Measurements from ENCODE around the gene COX15. TPM values are rescaled to one million over a fixed set of nuclear protein-coding genes. Genes with fewer than 3 reads are reported as not detected.

Gene COX15
- total RNA-seq (ENCODE audit: low replicate concordance), result 36.1 and 46.5 TPM in 2 replicates
- long read RNA-seq, transcript COX15-201 (9 exons, 2,356 nt), result major isoform, 109 of 131 reads
- long read RNA-seq, transcript COX15-202 (9 exons, 2,788 nt), result minor isoform, 9 of 131 reads
- long read RNA-seq, partial matches to known transcripts, result 1 of 131 reads
- long read RNA-seq, other reads (novel, unspliced or antisense), result 12 of 131 reads

- DNase-seq (ENCODE audit: extremely low spot score, unreplicated experiment), result peak; percentile 98
- Mint-ChIP-seq H3K4me3 (peak within 1 kb of the TSS; percentile 99), H3K9me3 (no peaks in the 10 kb centered on the region), H3K36me3 (peaks cover 25% of the 10 kb centered on the region), H3K27me3 (no peaks in the 10 kb centered on the region), H3K27ac (peak within 1 kb of the TSS; percentile 99), H3K4me1 (ENCODE audit: unreplicated experiment) (peaks cover 10% of the 10 kb centered on the region)
- peak; percentile 66 for TF ChIP-seq CTCF (conservative IDR thresholded peaks at IDR 0.05)
Measured at GRCh38 chr10:99732033-99732842, at the start of gene COX15, which contains the start of gene CUTC. Gene COX15, minus strand, starts transcription at chr10:99732127. Its CDS starts 78 bp downstream, at chr10:99732049. Gene CUTC, plus strand, starts transcription at chr10:99732234. Its CDS starts 115 bp downstream, at chr10:99732349.

- H3K4me1 Mint-ChIP-seq (ENCODE audit: unreplicated experiment), result peaks cover 20% of the 10 kb centered on the region
- no peaks in the 10 kb centered on the region for H3K36me3 Mint-ChIP-seq
- peak overlapping the region; percentile 97 for H3K27ac Mint-ChIP-seq
- no peaks in the 10 kb centered on the region for H3K27me3 Mint-ChIP-seq
- TF ChIP-seq CTCF (conservative IDR thresholded peaks at IDR 0.05), result no peak
- peak overlapping the region; percentile 40 for H3K4me3 Mint-ChIP-seq
- DNase-seq (ENCODE audit: extremely low spot score, unreplicated experiment), result no peak
- H3K9me3 Mint-ChIP-seq, result no peaks in the 10 kb centered on the region
Measured at GRCh38 chr10:99779335-99779734, 47.4 kb upstream of the COX15 start.

GRCh38 chr10:99777918-99778714 lies 46.2 kb upstream of the COX15 start:
- H3K27me3 Mint-ChIP-seq, result no peaks in the 10 kb centered on the region
- no peak overlapping the region for H3K4me3 Mint-ChIP-seq
- H3K36me3 Mint-ChIP-seq, result no peaks in the 10 kb centered on the region
- DNase-seq (ENCODE audit: extremely low spot score, unreplicated experiment), result no peak
- H3K27ac Mint-ChIP-seq, result peak overlapping the region; percentile 97
- peaks cover 20% of the 10 kb centered on the region for H3K4me1 Mint-ChIP-seq (ENCODE audit: unreplicated experiment)
- H3K9me3 Mint-ChIP-seq, result no peaks in the 10 kb centered on the region
- TF ChIP-seq CTCF (conservative IDR thresholded peaks at IDR 0.05), result no peak

GRCh38 chr10:99775850-99776249 lies 43.9 kb upstream of the COX15 start:
- Mint-ChIP-seq H3K4me1 (ENCODE audit: unreplicated experiment) (peaks cover 20% of the 10 kb centered on the region), H3K27ac (peak overlapping the region; percentile 19), H3K4me3 (peak overlapping the region; percentile 6), H3K36me3 (no peaks in the 10 kb centered on the region), H3K9me3 (no peaks in the 10 kb centered on the region), H3K27me3 (no peaks in the 10 kb centered on the region)
- no peak for DNase-seq (ENCODE audit: extremely low spot score, unreplicated experiment)
- no peak for TF ChIP-seq CTCF (conservative IDR thresholded peaks at IDR 0.05)

GRCh38 chr10:99770408-99771045 lies 38.6 kb upstream of the COX15 start:
- no peak overlapping the region for H3K27ac Mint-ChIP-seq
- H3K27me3 Mint-ChIP-seq, result no peaks in the 10 kb centered on the region
- H3K4me3 Mint-ChIP-seq, result no peak overlapping the region
- no peak for DNase-seq (ENCODE audit: extremely low spot score, unreplicated experiment)
- no peaks in the 10 kb centered on the region for H3K9me3 Mint-ChIP-seq
- no peak for TF ChIP-seq CTCF (conservative IDR thresholded peaks at IDR 0.05)
- no peaks in the 10 kb centered on the region for H3K4me1 Mint-ChIP-seq (ENCODE audit: unreplicated experiment)
- H3K36me3 Mint-ChIP-seq, result no peaks in the 10 kb centered on the region
